Adrenal gland (tissue), 5 donors: Measurements from ENCODE around the gene MMP17.

Experiments used
- POLR2A ChIP-seq, 2 donors: fragments of 450-650 bp; IDR thresholded peaks; one replicate each; pipeline ENCODE4 v1.6.1; 2017; ENCODE audit warnings: antibody characterized with exemption in 2 of 2, mild to moderate bottlenecking in 2 of 2, moderate library complexity in 1 of 2
- TF ChIP-seq, protein P1 (sequence below), 6 experiments: fragments of 450-650 bp in 4 of 6; fragments of 200-600 bp in 2 of 6; sonication (generic) in 1 of 6; IDR thresholded peaks; 1 replicate in 5 of 6; 2 replicates in 1 of 6; pipeline versions ENCODE4 v1.5.1 to v1.8.0; 2016 to 2021; ENCODE audit warnings: antibody characterized with exemption in 6 of 6, mild to moderate bottlenecking in 2 of 6, moderate library complexity in 1 of 6
- donor health status: DM: no; HTN: no; CAD: no.

DNA sequence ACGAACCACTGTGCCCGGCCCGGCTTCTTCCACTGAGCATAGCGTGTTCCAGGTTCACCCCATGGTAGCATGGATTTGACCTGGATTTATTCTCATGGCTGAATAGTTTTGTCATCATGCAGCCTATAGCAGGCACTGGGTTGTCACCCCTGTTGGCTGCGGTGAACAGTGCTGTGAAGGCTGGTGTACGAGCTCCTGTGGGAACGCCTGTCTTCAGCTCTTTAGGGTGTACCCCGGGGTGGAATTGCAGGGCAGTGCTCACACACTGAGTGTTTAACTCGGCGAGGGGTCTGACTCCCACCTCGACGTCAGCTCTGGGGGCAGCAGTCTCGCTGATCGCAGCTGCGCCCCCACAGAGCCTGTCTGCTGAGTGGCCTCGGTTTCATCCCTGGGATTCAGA is 15.3 kb downstream of the MMP17 start:
- TF ChIP-seq, protein P1, sequence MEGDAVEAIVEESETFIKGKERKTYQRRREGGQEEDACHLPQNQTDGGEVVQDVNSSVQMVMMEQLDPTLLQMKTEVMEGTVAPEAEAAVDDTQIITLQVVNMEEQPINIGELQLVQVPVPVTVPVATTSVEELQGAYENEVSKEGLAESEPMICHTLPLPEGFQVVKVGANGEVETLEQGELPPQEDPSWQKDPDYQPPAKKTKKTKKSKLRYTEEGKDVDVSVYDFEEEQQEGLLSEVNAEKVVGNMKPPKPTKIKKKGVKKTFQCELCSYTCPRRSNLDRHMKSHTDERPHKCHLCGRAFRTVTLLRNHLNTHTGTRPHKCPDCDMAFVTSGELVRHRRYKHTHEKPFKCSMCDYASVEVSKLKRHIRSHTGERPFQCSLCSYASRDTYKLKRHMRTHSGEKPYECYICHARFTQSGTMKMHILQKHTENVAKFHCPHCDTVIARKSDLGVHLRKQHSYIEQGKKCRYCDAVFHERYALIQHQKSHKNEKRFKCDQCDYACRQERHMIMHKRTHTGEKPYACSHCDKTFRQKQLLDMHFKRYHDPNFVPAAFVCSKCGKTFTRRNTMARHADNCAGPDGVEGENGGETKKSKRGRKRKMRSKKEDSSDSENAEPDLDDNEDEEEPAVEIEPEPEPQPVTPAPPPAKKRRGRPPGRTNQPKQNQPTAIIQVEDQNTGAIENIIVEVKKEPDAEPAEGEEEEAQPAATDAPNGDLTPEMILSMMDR (IDR thresholded peaks at IDR 0.05) = no peak
- no peak for TF ChIP-seq POLR2A (IDR thresholded peaks at IDR 0.05)
